ENCODE data around the gene ABCC5. TPM values are rescaled to one million over a fixed set of nuclear protein-coding genes. Genes with fewer than 3 reads are reported as not detected.

ABCC5 gene
- total RNA-seq, 1 donor from 2014 or later: 109 TPM

GRCh38 chr3:183922421-183922820 lies 95.3 kb downstream of the ABCC5 start:
- Mint-ChIP-seq H3K4me1 (ENCODE audit: low read depth) (no peaks in the 10 kb centered on the region), H3K27ac (no peak overlapping the region), H3K4me3 (ENCODE audit: low read depth) (no peak overlapping the region), H3K36me3 (ENCODE audit: insufficient read depth) (peaks cover 30% of the 10 kb centered on the region), H3K9me3 (ENCODE audit: low read depth) (no peaks in the 10 kb centered on the region), H3K27me3 (no peaks in the 10 kb centered on the region)
- no peak for TF ChIP-seq CTCF (IDR thresholded peaks at IDR 0.05; ENCODE audit: unreplicated experiment)
- no peak for DNase-seq (ENCODE audit: low spot score, unreplicated experiment)

- no peak overlapping the region for H3K4me3 Mint-ChIP-seq (ENCODE audit: low read depth)
- TF ChIP-seq CTCF (IDR thresholded peaks at IDR 0.05; ENCODE audit: unreplicated experiment): no peak
- DNase-seq (ENCODE audit: low spot score, unreplicated experiment): no peak
- H3K27me3 Mint-ChIP-seq: no peaks in the 10 kb centered on the region
- no peaks in the 10 kb centered on the region for H3K9me3 Mint-ChIP-seq (ENCODE audit: low read depth)
- no peaks in the 10 kb centered on the region for H3K4me1 Mint-ChIP-seq (ENCODE audit: low read depth)
- no peak overlapping the region for H3K27ac Mint-ChIP-seq
- peaks cover 26% of the 10 kb centered on the region for H3K36me3 Mint-ChIP-seq (ENCODE audit: insufficient read depth)
Observed at GRCh38 chr3:183921096-183921495, 96.6 kb downstream of the ABCC5 start.

- no peak overlapping the region for H3K27ac Mint-ChIP-seq
- H3K9me3 Mint-ChIP-seq (ENCODE audit: low read depth): no peaks in the 10 kb centered on the region
- no peak overlapping the region for H3K4me3 Mint-ChIP-seq (ENCODE audit: low read depth)
- H3K27me3 Mint-ChIP-seq: no peaks in the 10 kb centered on the region
- no peak for DNase-seq (ENCODE audit: low spot score, unreplicated experiment)
- H3K36me3 Mint-ChIP-seq (ENCODE audit: insufficient read depth): peaks cover 26% of the 10 kb centered on the region
- no peaks in the 10 kb centered on the region for H3K4me1 Mint-ChIP-seq (ENCODE audit: low read depth)
- TF ChIP-seq CTCF (IDR thresholded peaks at IDR 0.05; ENCODE audit: unreplicated experiment): no peak
Observed at GRCh38 chr3:183920416-183920815, 97.3 kb downstream of the ABCC5 start.

GRCh38 chr3:183918178-183918577 lies 99.5 kb downstream of the ABCC5 start:
- Mint-ChIP-seq H3K9me3 (ENCODE audit: low read depth) (no peaks in the 10 kb centered on the region), H3K4me1 (ENCODE audit: low read depth) (peaks cover 2% of the 10 kb centered on the region), H3K27ac (no peak overlapping the region), H3K36me3 (ENCODE audit: insufficient read depth) (peaks cover 19% of the 10 kb centered on the region), H3K4me3 (ENCODE audit: low read depth) (no peak overlapping the region), H3K27me3 (no peaks in the 10 kb centered on the region)
- DNase-seq (ENCODE audit: low spot score, unreplicated experiment): no peak
- no peak for TF ChIP-seq CTCF (IDR thresholded peaks at IDR 0.05; ENCODE audit: unreplicated experiment)

GRCh38 chr3:183917776-183918175 lies 99.9 kb downstream of the ABCC5 start:
- H3K27me3 Mint-ChIP-seq: no peaks in the 10 kb centered on the region

More at GRCh38 chr3:183917776-183918175, 99.9 kb downstream of the ABCC5 start:
- Mint-ChIP-seq H3K27ac (no peak overlapping the region), H3K9me3 (ENCODE audit: low read depth) (no peaks in the 10 kb centered on the region), H3K4me3 (ENCODE audit: low read depth) (no peak overlapping the region), H3K4me1 (ENCODE audit: low read depth) (peaks cover 5% of the 10 kb centered on the region), H3K36me3 (ENCODE audit: insufficient read depth) (peaks cover 17% of the 10 kb centered on the region)
- no peak for TF ChIP-seq CTCF (IDR thresholded peaks at IDR 0.05; ENCODE audit: unreplicated experiment)
- DNase-seq (ENCODE audit: low spot score, unreplicated experiment): no peak
